ENCODE results near the gene LGI2. TPM values are rescaled to one million over a fixed set of nuclear protein-coding genes. Genes with fewer than 3 reads are reported as not detected.
A peak's percentile ranks its signal among the peaks of the same experiment; 100 is the strongest.

Gene LGI2
- total and polyA plus RNA-seq, 4 donors, result 0.05 to 0.19 (median 0.08) TPM; not detected in 1

DNA sequence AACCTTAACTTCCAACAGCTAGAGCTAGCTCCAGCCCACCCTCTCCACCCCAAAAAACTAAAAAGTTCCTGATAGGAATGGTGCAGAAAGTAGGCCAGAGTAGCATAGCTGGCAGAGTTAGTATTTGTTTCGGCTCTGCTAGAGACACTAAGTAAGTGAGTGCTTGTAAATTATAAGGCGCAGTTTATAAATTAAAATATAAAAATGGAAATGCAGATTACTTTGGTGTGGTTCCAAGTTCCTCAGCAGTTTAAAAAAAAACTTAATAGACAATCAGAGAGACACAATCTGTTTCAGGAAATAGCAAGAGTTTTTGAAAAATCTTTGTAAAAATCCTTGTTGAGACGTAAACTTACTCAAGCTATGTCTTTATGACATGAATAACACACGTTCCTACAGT, 2.8 kb upstream of the LGI2 start (continued):
- TF ChIP-seq, protein P1, sequence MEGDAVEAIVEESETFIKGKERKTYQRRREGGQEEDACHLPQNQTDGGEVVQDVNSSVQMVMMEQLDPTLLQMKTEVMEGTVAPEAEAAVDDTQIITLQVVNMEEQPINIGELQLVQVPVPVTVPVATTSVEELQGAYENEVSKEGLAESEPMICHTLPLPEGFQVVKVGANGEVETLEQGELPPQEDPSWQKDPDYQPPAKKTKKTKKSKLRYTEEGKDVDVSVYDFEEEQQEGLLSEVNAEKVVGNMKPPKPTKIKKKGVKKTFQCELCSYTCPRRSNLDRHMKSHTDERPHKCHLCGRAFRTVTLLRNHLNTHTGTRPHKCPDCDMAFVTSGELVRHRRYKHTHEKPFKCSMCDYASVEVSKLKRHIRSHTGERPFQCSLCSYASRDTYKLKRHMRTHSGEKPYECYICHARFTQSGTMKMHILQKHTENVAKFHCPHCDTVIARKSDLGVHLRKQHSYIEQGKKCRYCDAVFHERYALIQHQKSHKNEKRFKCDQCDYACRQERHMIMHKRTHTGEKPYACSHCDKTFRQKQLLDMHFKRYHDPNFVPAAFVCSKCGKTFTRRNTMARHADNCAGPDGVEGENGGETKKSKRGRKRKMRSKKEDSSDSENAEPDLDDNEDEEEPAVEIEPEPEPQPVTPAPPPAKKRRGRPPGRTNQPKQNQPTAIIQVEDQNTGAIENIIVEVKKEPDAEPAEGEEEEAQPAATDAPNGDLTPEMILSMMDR (IDR thresholded peaks at IDR 0.05; ENCODE audit: low read depth, low read length, missing input control), result no peak
- TF ChIP-seq FOXA1 (IDR thresholded peaks at IDR 0.05) (no peak), SP1 (IDR thresholded peaks at IDR 0.05) (no peak), RXRA (IDR thresholded peaks at IDR 0.05) (no peak), HNF4A (conservative IDR thresholded peaks at IDR 0.05) (no peak)
- TF ChIP-seq, protein P2, sequence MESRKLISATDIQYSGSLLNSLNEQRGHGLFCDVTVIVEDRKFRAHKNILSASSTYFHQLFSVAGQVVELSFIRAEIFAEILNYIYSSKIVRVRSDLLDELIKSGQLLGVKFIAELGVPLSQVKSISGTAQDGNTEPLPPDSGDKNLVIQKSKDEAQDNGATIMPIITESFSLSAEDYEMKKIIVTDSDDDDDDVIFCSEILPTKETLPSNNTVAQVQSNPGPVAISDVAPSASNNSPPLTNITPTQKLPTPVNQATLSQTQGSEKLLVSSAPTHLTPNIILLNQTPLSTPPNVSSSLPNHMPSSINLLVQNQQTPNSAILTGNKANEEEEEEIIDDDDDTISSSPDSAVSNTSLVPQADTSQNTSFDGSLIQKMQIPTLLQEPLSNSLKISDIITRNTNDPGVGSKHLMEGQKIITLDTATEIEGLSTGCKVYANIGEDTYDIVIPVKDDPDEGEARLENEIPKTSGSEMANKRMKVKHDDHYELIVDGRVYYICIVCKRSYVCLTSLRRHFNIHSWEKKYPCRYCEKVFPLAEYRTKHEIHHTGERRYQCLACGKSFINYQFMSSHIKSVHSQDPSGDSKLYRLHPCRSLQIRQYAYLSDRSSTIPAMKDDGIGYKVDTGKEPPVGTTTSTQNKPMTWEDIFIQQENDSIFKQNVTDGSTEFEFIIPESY (IDR thresholded peaks at IDR 0.05), result no peak

DNA sequence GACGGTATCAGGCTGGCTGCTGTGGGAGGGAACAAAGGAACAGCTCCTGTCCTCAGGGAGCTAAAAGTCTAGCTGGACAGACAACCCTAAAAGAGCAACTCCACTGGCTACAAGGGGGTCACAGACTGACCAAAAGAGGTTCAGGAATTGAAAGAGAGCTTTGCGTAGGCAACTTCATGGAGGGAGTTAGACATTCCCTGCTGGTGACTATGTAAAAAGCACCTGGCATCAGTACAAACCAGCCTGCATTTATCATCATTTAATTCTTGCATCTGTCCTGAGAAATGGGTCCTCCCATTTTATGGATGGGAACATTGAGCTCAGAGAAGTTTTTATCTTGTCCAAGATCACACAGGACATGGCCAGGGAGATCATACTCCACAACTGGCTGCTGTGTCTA, 1.4 kb upstream of the LGI2 start:
- H3K4me3 ChIP-seq (ENCODE audit: low read depth in 1 of 3, low read length in 3 of 3), result no peak overlapping the region
- peaks cover 0 to 15% (median 9%) of the 10 kb centered on the region in 4 donors for H3K27me3 ChIP-seq (ENCODE audit: control insufficient read depth in 4 of 4, insufficient read depth in 4 of 4, low read length in 3 of 4)
- no peak for DNase-seq (ENCODE audit: low spot score)
- H3K36me3 ChIP-seq (ENCODE audit: control insufficient read depth in 4 of 4, insufficient read depth in 3 of 4, low read depth in 1 of 4, low read length in 3 of 4), result no peaks in the 10 kb centered on the region
- H3K27ac ChIP-seq (ENCODE audit: low read depth in 1 of 2, low read length in 2 of 2), result no peak overlapping the region
- peaks cover 5 to 12% (median 6%) of the 10 kb centered on the region in 4 donors for H3K4me1 ChIP-seq (ENCODE audit: control insufficient read depth in 4 of 4, insufficient read depth in 4 of 4, low read length in 3 of 4)
- 91% methylated on average over 2 of the region's 2 CpGs for WGBS
- no peaks in the 10 kb centered on the region for H3K9me3 ChIP-seq (ENCODE audit: control insufficient read depth in 4 of 4, low read length in 3 of 4)
- TF ChIP-seq GABPA (IDR thresholded peaks at IDR 0.05 in 1 of 2, conservative IDR thresholded peaks at IDR 0.05 in 1 of 2) (no peak), YY1 (IDR thresholded peaks at IDR 0.05) (no peak), RAD21 (IDR thresholded peaks at IDR 0.05) (no peak), FOXA1 (IDR thresholded peaks at IDR 0.05) (no peak), SP1 (IDR thresholded peaks at IDR 0.05) (no peak), FOXA2 (IDR thresholded peaks at IDR 0.05) (no peak), RXRA (IDR thresholded peaks at IDR 0.05) (no peak), HNF4G (IDR thresholded peaks at IDR 0.05) (no peak), HNF4A (conservative IDR thresholded peaks at IDR 0.05) (no peak)
- TF ChIP-seq, protein P2 (IDR thresholded peaks at IDR 0.05), result no peak
- TF ChIP-seq, protein P3, sequence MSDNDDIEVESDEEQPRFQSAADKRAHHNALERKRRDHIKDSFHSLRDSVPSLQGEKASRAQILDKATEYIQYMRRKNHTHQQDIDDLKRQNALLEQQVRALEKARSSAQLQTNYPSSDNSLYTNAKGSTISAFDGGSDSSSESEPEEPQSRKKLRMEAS (IDR thresholded peaks at IDR 0.05), result no peak
- H3K9ac ChIP-seq (ENCODE audit: low read depth in 1 of 2, low read length in 2 of 2), result no peak overlapping the region

DNA sequence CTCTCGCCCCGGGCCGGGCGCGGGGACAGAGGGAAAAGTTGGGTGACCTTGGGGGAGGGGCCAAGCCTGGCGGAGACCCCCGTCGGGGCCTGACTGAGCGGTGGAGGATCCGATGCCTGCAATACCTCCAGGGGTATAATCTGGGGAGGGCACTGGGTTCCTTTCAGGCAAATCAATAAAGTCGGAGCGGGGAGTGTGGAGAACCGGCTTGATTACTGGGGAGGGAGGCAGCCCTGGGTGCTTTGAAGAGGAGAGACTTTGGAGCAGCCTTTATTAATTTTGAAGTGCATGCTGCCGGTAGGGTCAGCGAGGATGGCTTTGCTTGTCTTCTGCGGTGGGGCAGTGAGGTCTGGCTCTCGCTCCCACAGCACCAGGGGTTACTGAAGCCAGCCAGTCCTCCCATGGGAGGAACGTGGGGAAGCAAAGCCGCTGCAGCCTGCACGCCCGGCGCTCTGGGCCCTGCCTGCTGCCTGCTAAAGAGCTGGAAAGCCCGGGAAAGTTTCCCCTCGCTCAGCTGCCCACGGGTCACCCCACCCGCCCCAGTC, 403 bp upstream of the LGI2 start:
- DNase-seq (ENCODE audit: low spot score), result no peak
- H3K9ac ChIP-seq (ENCODE audit: low read depth in 1 of 2, low read length in 2 of 2), result no peak overlapping the region
- H3K9me3 ChIP-seq (ENCODE audit: control insufficient read depth in 4 of 4, low read length in 3 of 4), result no peaks in the 10 kb centered on the region
- peaks cover 5 to 12% (median 6%) of the 10 kb centered on the region in 4 donors for H3K4me1 ChIP-seq (ENCODE audit: control insufficient read depth in 4 of 4, insufficient read depth in 4 of 4, low read length in 3 of 4)
- 7% methylated on average over 26 of the region's 26 CpGs for WGBS
- no peaks in the 10 kb centered on the region for H3K36me3 ChIP-seq (ENCODE audit: control insufficient read depth in 4 of 4, insufficient read depth in 3 of 4, low read depth in 1 of 4, low read length in 3 of 4)
- TF ChIP-seq, protein P4, sequence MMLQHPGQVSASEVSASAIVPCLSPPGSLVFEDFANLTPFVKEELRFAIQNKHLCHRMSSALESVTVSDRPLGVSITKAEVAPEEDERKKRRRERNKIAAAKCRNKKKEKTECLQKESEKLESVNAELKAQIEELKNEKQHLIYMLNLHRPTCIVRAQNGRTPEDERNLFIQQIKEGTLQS (IDR thresholded peaks at IDR 0.05), result no peak
- TF ChIP-seq, protein P1 (IDR thresholded peaks at IDR 0.05; ENCODE audit: low read depth, low read length, missing input control), result no peak
- TF ChIP-seq, protein P3 (IDR thresholded peaks at IDR 0.05), result no peak
- peaks cover 0 to 15% (median 9%) of the 10 kb centered on the region in 4 donors for H3K27me3 ChIP-seq (ENCODE audit: control insufficient read depth in 4 of 4, insufficient read depth in 4 of 4, low read length in 3 of 4)
- no peak overlapping the region for H3K27ac ChIP-seq (ENCODE audit: low read depth in 1 of 2, low read length in 2 of 2)
- peak overlapping the region in 1 of 3 donors; percentile 61 for H3K4me3 ChIP-seq (ENCODE audit: low read depth in 1 of 3, low read length in 3 of 3)
